GM13976 (cell line): ENCODE data around the gene MAD1L1.

Experiments used
- DNase-seq: peaks from one replicate; pipeline ENCODE4 v3.0.0; 2012; ENCODE audit warnings: low spot score
- in situ Hi-C: fragments of 300-500 bp; cut with MboI; formaldehyde crosslinking; loops from one replicate; pipeline ENCODE4 v1.12.0; 2022; ENCODE audit warnings: low sequenced_read_pairs, mixed read lengths, inconsistent platforms; ENCODE audit not compliant: unreplicated experiment
- TF ChIP-seq, protein P1 (sequence below): IDR thresholded peaks from 2 replicates; pipeline ENCODE4 v1.5.1; 2012; ENCODE audit warnings: borderline replicate concordance, mild to moderate bottlenecking; ENCODE audit not compliant: insufficient read depth; ENCODE audit errors: extremely low read depth, missing control alignments, control extremely low read depth

MAD1L1 gene

GRCh38 chr7:1856161-1856887, 376.4 kb downstream of the MAD1L1 start:
- DNase-seq, result no peak
- in situ Hi-C loops, result no loop called here
- TF ChIP-seq, protein P1, sequence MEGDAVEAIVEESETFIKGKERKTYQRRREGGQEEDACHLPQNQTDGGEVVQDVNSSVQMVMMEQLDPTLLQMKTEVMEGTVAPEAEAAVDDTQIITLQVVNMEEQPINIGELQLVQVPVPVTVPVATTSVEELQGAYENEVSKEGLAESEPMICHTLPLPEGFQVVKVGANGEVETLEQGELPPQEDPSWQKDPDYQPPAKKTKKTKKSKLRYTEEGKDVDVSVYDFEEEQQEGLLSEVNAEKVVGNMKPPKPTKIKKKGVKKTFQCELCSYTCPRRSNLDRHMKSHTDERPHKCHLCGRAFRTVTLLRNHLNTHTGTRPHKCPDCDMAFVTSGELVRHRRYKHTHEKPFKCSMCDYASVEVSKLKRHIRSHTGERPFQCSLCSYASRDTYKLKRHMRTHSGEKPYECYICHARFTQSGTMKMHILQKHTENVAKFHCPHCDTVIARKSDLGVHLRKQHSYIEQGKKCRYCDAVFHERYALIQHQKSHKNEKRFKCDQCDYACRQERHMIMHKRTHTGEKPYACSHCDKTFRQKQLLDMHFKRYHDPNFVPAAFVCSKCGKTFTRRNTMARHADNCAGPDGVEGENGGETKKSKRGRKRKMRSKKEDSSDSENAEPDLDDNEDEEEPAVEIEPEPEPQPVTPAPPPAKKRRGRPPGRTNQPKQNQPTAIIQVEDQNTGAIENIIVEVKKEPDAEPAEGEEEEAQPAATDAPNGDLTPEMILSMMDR, result no peak

GRCh38 chr7:1855725-1856160, 377.0 kb downstream of the MAD1L1 start:
- in situ Hi-C loops, result no loop called here
- DNase-seq, result no peak
- TF ChIP-seq, protein P1, result no peak

- TF ChIP-seq, protein P1, result no peak
- in situ Hi-C loops, result no loop called here
- DNase-seq, result no peak
Measured at GRCh38 chr7:1854866-1855724, 377.6 kb downstream of the MAD1L1 start.

GRCh38 chr7:1853986-1854865, 378.5 kb downstream of the MAD1L1 start:
- TF ChIP-seq, protein P1, result no peak
- in situ Hi-C loops, result no loop called here
- no peak for DNase-seq

- TF ChIP-seq, protein P1, result no peak
- DNase-seq, result no peak
- in situ Hi-C loops, result no loop called here
Measured at GRCh38 chr7:1853431-1853985, 379.2 kb downstream of the MAD1L1 start.
